ENCODE results near the gene CHRNA3.

The CHRNA3 gene

DNA sequence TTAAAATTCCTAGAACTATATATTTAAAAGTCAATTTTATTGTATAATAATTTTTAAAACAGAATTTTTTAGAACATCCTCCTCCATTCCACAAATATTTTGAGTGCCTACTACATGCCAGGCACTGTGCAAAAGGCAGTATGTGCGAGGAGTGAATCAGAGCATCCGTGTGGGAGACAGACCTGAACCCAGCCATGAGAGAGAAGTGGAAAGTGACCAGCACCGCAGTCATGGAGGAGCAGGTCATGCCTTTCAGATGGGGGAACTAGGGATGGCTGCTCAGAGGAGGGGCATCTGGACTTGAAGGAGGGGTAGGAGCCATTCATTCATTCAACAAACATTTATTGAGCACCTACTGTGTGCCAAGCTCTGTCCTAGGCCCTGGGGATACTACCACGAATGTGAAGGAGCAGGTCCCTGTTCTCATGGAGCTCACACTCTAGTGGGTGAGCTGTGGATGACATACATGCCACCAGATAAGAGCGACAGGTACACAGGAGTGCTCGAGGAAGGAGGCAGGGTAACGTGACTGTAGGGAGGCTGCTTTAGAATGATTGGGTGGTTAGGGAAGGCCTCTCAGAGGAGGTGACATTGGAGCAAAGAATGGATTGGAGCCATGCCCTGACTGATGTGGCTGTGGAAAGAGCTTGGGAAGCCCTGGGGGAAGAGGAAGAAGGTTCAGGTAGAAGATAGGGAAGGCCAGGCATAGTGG, 3.1 kb upstream of the CHRNA3 start:
- Histone ChIP-seq H3K4me1 (ENCODE audit: control insufficient read depth, insufficient read depth, low read length) (no peaks in the 10 kb centered on the region), H3K4me3 (ENCODE audit: low read depth, low read length) (no peak overlapping the region), H3K27ac (ENCODE audit: extremely low read depth, low read depth, low read length) (no peak overlapping the region), H3K36me3 (ENCODE audit: control insufficient read depth in 2 of 2, insufficient read depth in 1 of 2, low read length in 2 of 2) (no peaks in the 10 kb centered on the region), H3K9me3 (ENCODE audit: control insufficient read depth, insufficient read depth, low read depth, low read length) (no peaks in the 10 kb centered on the region)
- POLR2A ChIA-PET = no interaction called here
- TF ChIP-seq SCRT1 (tag by site-specific recombination; IDR thresholded peaks at IDR 0.05; ENCODE audit: borderline replicate concordance) = peak; percentile 89
- TF ChIP-seq SCRT2 (tag by site-specific recombination; IDR thresholded peaks at IDR 0.05) = peak; percentile 85
- TF ChIP-seq, protein P1, sequence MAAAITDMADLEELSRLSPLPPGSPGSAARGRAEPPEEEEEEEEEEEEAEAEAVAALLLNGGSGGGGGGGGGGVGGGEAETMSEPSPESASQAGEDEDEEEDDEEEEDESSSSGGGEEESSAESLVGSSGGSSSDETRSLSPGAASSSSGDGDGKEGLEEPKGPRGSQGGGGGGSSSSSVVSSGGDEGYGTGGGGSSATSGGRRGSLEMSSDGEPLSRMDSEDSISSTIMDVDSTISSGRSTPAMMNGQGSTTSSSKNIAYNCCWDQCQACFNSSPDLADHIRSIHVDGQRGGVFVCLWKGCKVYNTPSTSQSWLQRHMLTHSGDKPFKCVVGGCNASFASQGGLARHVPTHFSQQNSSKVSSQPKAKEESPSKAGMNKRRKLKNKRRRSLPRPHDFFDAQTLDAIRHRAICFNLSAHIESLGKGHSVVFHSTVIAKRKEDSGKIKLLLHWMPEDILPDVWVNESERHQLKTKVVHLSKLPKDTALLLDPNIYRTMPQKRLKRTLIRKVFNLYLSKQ (tag by site-specific recombination; IDR thresholded peaks at IDR 0.05; ENCODE audit: borderline replicate concordance) = no peak
- CTCF ChIA-PET = interaction anchor here (0.7 to 1.5 kb wide), 3 partner anchors 11 to 127 kb away, joined by 3 to 4 read pairs (median 3); no protein-coding TSS in a partner anchor

DNA sequence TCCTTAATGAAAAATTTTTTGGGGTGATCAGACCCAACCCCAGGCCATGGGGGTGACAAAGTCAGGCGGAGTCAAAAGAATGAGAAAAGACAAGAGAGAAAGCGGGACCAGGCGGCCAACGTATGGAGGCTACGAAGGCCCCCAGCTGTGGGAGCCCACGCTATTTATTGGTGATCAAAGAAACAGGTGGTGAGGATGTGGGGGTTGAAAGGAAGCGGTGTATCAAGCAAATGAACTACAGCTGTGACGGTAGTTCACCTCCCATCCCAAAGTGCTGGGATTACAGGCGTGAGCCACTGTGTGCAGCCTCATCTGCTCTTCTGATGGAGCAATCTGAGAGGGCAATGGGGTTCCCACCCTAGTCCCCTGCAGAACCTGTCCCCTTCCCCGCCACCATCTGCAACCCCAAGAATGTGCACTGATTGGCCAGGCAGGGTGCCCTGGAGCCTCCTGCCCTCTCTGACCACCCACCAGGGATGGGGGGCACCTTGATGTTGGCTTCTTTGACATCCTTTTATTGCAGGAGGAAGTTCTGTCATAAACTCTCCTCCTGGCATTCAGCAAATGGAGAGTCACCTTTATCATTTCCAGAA, 1.1 kb upstream of the CHRNA3 start:
- Histone ChIP-seq H3K27ac (ENCODE audit: extremely low read depth, low read depth, low read length) (no peak overlapping the region), H3K4me1 (ENCODE audit: control insufficient read depth, insufficient read depth, low read length) (no peaks in the 10 kb centered on the region), H3K36me3 (ENCODE audit: control insufficient read depth in 2 of 2, insufficient read depth in 1 of 2, low read length in 2 of 2) (no peaks in the 10 kb centered on the region), H3K4me3 (ENCODE audit: low read depth, low read length) (no peak overlapping the region), H3K9me3 (ENCODE audit: control insufficient read depth, insufficient read depth, low read depth, low read length) (no peaks in the 10 kb centered on the region)
- ChIA-PET CTCF (interaction anchor here (1.1 to 1.3 kb wide), 3 partner anchors 9 to 128 kb away, joined by 3 to 5 read pairs (median 4); no protein-coding TSS in a partner anchor), POLR2A (no interaction called here)
- TF ChIP-seq ZFP37 (tag by site-specific recombination; IDR thresholded peaks at IDR 0.05) (no peak), ZNF37A (tag by site-specific recombination; IDR thresholded peaks at IDR 0.05) (no peak), ZNF133 (tag by site-specific recombination; IDR thresholded peaks at IDR 0.05) (no peak), RBAK (tag by site-specific recombination; IDR thresholded peaks at IDR 0.05) (no peak), ZNF510 (tag by site-specific recombination; IDR thresholded peaks at IDR 0.05; ENCODE audit: insufficient replicate concordance) (no peak), ZNF157 (tag by site-specific recombination; IDR thresholded peaks at IDR 0.05) (no peak), BCL11A (tag by site-specific recombination; IDR thresholded peaks at IDR 0.05; ENCODE audit: low read depth) (no peak)
- TF ChIP-seq, protein P2, sequence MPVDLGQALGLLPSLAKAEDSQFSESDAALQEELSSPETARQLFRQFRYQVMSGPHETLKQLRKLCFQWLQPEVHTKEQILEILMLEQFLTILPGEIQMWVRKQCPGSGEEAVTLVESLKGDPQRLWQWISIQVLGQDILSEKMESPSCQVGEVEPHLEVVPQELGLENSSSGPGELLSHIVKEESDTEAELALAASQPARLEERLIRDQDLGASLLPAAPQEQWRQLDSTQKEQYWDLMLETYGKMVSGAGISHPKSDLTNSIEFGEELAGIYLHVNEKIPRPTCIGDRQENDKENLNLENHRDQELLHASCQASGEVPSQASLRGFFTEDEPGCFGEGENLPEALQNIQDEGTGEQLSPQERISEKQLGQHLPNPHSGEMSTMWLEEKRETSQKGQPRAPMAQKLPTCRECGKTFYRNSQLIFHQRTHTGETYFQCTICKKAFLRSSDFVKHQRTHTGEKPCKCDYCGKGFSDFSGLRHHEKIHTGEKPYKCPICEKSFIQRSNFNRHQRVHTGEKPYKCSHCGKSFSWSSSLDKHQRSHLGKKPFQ (tag by site-specific recombination; IDR thresholded peaks at IDR 0.05) = no peak
- TF ChIP-seq, protein P3, sequence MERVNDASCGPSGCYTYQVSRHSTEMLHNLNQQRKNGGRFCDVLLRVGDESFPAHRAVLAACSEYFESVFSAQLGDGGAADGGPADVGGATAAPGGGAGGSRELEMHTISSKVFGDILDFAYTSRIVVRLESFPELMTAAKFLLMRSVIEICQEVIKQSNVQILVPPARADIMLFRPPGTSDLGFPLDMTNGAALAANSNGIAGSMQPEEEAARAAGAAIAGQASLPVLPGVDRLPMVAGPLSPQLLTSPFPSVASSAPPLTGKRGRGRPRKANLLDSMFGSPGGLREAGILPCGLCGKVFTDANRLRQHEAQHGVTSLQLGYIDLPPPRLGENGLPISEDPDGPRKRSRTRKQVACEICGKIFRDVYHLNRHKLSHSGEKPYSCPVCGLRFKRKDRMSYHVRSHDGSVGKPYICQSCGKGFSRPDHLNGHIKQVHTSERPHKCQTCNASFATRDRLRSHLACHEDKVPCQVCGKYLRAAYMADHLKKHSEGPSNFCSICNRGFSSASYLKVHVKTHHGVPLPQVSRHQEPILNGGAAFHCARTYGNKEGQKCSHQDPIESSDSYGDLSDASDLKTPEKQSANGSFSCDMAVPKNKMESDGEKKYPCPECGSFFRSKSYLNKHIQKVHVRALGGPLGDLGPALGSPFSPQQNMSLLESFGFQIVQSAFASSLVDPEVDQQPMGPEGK (tag by site-specific recombination; IDR thresholded peaks at IDR 0.05) = no peak
- TF ChIP-seq, protein P4, sequence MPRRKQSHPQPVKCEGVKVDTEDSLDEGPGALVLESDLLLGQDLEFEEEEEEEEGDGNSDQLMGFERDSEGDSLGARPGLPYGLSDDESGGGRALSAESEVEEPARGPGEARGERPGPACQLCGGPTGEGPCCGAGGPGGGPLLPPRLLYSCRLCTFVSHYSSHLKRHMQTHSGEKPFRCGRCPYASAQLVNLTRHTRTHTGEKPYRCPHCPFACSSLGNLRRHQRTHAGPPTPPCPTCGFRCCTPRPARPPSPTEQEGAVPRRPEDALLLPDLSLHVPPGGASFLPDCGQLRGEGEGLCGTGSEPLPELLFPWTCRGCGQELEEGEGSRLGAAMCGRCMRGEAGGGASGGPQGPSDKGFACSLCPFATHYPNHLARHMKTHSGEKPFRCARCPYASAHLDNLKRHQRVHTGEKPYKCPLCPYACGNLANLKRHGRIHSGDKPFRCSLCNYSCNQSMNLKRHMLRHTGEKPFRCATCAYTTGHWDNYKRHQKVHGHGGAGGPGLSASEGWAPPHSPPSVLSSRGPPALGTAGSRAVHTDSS (tag by site-specific recombination; IDR thresholded peaks at IDR 0.05) = no peak
- TF ChIP-seq, protein P5, sequence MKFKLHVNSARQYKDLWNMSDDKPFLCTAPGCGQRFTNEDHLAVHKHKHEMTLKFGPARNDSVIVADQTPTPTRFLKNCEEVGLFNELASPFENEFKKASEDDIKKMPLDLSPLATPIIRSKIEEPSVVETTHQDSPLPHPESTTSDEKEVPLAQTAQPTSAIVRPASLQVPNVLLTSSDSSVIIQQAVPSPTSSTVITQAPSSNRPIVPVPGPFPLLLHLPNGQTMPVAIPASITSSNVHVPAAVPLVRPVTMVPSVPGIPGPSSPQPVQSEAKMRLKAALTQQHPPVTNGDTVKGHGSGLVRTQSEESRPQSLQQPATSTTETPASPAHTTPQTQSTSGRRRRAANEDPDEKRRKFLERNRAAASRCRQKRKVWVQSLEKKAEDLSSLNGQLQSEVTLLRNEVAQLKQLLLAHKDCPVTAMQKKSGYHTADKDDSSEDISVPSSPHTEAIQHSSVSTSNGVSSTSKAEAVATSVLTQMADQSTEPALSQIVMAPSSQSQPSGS (tag by site-specific recombination; IDR thresholded peaks at IDR 0.05; ENCODE audit: low read depth) = no peak
- TF ChIP-seq, protein P6, sequence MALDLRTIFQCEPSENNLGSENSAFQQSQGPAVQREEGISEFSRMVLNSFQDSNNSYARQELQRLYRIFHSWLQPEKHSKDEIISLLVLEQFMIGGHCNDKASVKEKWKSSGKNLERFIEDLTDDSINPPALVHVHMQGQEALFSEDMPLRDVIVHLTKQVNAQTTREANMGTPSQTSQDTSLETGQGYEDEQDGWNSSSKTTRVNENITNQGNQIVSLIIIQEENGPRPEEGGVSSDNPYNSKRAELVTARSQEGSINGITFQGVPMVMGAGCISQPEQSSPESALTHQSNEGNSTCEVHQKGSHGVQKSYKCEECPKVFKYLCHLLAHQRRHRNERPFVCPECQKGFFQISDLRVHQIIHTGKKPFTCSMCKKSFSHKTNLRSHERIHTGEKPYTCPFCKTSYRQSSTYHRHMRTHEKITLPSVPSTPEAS (tag by site-specific recombination; IDR thresholded peaks at IDR 0.05) = no peak
